NCI-H748 (cell line): ENCODE data around the gene SOBP.

Experiments used
- DNase-seq: peaks from one replicate; lab custom pipeline; 2025; ENCODE audit not compliant: unreplicated experiment; lab: John Stamatoyannopoulos, UW

Gene SOBP

DNA sequence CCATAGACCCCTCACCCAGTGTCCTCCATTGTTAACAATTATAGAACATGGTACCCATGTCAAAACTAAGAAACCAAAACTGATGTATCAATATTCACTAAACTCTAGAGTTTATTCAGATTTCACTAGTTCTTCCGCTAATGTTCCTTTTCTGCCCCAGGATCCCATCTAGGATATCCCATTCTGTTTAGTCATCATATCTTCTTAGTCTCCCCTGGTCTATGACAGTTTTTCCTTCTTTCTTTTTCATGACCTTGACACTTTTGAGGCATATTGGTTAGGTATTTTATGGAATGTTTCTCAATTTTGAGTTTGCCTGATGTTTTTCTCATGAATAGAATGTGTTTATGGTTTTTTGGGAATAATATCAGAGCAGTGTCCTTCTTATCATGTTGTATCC is 187.5 kb downstream of the SOBP start:
- DNase-seq = no peak

DNA sequence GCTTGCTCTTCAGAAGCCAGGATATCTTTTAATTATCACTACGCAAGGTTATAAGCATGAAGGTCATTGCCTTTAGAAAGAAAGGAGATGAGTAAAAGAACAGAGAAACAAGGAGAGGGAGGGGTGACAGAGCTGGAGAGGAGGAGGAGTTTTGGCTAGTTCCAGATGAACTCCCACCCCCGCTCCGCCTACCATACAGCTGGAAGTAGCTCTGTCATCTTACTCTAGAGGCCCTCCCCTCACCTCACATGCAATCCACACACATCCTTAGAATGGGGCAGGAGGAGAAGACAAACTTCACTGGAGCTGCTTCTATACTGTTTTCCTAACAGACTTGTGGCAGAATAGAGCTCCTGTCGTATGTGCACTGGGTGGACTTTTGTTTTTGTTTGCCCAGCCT is 189.5 kb downstream of the SOBP start:
- DNase-seq = no peak

DNA sequence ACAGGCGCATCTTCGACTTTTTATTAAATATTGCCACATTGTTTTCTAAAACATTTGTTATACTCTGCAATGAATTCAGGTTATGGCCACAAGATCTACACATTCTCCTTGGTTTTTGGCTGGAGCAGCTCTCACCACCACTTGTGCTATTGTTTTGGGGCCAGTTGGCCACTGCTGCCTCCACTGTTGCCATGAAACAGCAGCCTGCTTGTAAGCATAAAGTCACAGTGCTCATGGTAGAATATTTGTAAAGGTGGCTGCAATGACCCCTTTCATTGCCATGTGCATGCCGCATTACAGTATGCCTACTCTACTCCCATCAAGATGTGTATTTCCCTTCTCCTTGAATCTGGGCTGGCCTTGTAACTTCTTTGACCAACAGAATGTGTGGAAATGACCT is 192.8 kb downstream of the SOBP start:
- no peak for DNase-seq

DNA sequence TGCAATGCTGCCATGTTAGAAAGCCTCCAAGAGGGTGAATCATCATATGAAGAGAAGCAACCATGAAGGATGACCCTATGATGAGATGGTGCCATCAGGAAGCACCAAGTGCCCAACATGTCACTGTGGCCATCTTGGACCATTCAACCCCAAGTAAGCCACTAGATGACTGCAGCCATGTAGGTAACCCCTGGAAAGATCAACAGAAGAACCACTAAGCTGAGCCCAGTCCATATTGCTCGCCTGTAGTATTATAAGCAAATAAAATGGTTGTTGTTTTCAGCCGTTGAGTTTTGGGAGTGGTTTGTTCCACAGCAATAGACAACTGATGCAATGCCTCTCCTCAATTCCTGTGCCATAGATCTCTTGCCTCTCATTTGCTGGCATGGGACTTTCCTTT is 193.3 kb downstream of the SOBP start:
- DNase-seq = no peak

DNA sequence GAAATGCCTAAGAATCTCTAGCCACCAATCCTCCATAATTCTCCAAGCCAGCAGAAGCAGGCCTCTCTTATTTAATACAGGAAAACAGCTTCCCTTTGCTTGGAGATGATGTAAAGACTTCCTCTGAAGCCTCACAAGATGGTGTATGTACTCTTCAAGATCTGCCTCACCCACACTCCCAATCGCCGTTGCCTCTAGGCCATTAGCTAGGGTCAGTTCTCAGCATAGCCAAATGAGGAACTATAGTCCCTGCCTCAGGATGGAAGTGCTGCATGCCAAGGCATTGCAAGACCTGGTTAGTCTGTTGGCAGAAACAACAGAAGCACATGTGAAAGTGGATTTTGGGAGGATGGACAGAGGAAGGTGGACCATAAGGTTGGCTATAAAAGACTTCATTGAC is 195.1 kb downstream of the SOBP start:
- no peak for DNase-seq

DNA sequence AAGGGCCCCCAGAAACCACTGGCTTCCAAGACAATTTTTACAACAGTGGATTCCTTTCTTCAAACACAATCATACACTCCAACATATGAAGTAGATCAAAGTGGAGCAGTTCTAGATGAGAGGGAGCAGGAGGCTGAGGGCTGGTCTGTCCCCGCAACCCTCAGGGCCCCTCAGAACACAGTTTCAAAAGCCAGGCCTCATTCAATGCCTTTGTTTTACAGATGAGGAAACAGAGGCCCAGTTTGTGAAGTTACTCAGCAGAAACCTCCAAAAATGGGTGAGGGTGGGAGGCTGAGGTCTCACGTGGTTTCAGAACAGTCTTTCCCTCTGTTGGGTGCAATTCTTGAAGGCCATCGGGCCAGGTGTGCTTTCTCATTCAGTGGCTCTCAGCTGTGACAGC is 199.3 kb downstream of the SOBP start:
- DNase-seq = no peak

DNA sequence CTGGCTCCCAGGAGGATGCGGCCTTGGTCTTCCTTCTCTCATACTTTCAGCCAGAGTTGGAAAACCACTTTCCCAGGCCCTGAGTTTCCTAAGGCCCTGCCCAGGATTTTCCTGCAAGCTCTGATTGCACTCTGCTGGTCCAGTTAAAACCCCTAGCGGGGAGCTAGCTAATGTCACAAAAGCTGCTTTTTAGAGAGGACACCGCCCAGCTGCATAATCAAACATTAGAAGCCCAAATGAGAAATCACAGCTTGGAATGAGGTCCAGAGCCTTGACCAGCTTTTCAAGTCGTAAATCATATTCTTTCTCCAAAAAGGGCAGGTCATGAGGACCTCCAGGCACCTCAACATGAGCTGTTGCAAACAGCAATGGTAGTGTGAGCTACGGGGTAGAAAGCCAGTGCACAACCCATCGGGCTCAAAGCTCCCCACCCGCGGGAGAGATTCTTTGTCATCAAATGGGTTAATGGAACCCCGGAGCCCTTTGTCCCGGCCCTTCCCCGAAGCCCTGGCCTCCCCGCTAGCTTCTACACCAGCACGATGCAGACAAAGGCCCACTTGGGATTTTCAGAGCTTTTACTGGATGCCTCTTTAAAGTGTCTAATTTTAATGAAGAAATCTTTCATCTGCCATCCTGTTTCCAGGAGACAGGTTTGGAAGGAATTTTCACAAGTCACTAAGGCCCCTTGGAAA is 200.2 kb downstream of the SOBP start:
- no peak for DNase-seq

DNA sequence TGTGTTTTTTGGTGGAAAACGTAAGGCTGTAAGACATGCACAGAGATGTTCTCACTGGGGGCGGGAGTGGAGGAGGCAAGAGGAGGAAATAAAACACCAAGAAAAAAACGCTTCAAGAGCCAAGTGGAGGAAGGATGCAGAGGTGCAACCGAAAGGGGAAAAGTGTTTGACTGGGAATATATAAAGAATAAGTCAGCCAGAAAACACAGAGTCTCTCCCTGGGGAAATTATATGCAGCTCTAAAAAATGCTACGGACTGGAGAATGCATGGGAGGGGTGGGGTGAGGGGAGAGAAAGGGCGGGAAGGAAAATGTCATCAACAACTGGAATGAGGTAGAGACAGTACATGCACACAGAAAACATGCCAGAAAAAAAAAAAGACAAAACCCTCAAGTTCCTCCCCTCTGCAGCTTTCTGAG is 200.7 kb downstream of the SOBP start:
- DNase-seq = no peak

DNA sequence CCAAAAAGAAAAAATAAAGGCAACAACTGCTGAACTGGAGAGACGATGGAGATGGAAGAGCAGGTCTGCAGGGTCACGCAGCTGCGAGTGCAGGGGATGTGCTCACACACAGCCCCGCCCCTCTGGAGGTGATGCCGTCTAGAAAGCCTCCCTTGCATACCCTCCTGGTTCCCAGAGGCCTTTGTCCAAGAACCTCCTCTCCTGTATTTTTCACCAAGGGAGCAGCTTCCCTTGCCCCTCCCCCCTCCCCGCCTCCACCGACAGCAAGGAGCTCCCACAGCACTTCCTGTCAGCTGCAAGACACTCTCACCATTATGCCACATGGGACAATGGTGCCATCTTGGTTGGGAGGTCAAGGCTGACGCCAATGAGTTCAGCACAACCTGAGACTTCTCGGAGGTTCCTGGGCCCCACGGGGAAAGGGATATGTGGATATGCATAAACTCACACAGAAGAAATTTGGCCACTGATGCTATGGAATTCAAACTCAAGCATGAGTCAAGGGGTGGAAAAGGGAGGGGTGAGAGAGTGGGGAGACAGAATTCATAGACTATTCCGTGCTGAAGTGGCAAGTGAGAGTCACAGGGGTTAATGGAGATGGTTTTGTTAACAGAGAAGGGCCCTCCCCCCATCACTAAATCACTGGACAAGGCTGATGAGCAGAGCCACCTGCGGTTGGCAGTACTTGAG is 201.3 kb downstream of the SOBP start:
- no peak for DNase-seq

DNA sequence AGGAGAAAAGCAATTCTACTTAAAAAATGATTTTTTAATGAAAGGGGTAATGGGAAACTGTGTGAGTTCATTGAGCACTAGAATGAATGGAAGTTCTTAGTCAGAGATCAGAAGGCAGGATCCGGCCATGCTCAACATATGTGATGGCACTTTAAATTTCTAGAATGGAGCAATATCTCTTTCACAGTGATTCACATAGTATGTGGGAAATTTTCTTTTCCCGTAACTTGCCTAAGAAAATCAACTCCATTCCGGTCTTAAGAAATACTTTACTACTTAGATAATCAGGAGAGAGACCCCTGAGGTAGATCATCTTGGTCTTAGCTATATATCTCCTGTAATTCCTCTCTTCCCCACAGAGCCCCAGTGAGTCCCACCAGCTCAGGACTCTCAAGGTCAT is 202.4 kb downstream of the SOBP start:
- DNase-seq = no peak

DNA sequence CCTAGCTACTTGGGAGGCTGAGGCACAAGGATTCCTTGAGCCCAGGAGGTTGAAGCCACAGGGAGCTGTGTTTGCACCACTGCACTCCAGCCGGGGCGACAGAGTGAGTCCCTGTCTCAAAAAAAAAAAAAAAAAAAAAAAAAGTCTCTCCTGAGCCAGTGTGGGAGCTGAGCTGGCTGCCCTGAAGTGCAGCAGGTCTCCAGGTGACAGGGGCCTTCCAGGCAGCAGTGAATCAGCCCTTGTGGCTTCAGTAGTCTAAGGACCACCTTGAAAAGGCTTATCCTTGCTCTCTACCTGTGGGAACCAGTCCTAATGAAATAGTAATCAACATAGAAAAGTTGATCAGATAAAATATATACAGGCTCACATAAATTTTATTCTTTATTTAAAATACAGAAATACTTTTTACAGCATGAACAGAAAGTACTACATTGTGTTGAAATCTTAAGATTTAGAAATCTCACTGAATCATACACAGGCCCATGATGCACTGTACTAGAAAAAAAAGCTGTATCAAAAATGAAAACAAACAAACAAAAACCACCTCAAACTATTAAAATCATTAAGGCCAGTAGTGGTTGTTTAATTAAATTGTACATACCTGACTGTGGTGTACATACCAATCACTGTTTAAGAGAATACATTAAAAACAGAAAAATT is 205.3 kb downstream of the SOBP start:
- DNase-seq = no peak

DNA sequence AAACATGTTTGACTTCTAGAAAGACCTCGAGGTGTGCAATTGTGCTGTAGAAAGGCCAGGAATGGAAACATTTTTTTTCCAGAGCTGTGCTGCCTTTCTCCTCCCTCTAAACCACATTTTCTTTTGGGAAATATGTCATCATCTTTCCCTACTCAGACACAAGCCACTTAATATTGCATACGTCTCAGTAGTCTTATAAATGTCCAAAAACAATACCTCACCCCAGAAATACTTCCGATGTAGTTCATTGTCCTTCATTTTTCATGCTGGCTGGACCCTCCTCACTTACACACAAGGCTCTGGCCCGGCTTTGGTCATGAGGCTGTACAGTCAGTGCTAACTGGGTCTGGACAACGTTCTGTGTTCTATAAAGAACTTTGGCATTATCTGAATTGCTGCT is 207.8 kb downstream of the SOBP start:
- no peak for DNase-seq

DNA sequence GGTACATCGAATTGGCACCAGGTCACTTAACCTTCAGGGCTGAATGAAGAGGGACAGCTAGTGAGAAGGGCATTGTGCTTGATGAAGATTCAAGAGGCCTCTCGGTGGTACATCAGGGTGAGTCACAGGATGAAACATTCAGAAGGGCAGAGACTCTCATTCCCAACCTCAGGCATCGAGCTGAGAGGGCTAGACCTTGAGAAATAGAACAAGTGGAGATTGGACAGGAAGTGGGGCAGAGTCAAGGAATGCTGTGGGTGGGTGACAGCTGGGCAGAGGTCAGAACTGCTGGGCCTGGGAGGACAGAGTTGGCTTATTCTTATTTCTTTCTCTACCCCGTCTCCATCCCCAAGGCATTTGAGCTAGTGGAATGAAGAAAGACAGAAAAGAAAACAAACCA is 208.2 kb downstream of the SOBP start:
- DNase-seq = no peak

DNA sequence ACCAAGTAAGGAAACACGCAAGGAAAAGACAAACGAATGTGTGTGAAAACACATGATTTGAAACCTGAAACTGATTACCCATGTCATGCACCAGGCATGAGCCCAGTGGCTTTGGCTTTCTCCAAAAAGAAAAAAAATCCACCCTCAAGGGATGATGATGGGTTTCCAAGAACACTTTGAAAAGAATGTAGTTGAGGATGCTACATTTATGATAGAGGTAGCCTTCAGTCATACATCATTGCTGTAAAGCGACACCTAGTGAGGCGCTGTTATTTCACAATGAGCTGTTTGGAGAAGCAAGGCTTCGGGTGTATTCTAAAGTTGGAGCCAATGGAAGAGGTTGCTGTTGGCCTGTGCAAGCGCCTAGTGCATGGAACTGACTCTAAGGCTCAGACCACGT is 209.3 kb downstream of the SOBP start:
- no peak for DNase-seq

DNA sequence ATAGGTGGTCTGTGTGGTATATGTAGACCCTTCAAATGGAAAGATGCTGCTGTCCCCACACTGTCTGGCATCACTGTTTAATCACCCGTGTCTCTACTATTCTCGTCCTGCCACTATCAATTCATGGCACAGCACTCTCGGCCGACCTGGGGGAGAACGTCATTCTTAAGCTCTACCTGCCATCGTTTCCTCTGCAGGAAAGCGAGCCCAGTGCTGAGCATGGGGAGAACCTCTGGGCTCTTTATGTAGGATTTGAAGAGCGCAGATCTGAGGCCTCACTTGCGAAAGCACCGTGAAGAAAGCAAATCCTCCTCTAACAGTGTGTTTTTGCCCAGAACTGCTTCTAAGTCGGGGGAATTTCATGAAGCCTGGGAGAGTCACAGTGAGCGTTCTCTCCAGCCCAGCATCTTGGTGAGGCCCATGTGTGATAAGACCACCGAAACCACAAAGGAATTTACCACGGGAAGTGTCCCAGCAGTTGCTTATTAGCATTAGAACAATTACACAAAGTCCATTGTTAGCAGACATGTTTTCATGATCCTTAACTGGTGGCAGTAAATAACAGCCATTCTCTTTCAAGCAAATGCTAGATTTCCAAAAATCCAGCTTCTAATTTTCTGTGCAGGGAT is 209.9 kb downstream of the SOBP start:
- no peak for DNase-seq

DNA sequence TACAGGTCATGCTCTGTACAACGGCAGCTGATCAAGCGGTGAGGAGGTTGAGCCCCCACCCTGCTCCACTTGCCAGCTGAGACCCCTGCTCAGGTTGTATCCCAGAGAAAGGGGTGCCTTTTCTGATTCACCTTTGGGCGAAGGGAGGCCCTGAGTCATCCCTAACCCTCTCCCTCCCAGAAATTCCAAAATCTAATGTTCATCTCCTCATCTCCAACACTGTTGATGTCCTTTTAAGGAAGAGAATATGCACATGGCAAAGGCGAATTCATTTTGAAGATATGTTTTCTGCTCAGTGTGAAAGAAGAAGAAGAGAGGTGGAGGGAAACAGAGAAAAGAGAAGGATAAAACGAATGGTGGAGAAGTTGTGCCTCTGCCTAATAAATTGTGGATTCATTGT is 213.7 kb downstream of the SOBP start:
- DNase-seq = no peak

DNA sequence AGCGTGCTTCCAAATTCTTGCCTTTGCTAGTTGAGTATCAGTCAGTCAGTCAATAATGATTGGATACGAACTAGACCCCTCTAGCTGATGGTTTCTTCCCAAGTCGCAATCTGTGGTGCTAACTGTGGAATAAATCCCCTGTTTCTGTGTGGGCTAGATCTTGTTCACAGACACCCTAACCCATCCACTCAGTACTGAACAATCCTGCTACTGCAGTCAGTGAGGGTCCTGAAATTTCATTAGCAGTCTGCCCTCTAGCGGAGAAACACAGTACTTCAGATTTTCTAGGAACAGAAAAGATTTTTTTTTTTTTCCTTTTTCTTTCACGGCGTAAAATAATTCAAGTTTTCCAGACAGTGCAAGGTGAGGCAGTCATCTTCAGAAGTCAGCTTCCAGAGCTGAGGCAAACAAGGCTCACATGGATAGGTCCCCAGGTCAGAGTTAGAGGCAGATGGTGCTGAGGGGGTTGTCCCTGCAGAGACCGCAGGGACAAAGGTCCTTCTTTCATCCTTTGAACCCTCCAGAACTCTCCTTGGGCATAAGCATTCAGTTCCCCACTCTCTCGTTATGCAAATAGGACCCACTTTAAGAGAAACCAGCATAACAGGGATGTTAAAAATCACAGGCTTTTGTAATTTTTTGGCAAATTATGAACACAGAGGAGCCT is 214.6 kb downstream of the SOBP start:
- peak; percentile 41 for DNase-seq

DNA sequence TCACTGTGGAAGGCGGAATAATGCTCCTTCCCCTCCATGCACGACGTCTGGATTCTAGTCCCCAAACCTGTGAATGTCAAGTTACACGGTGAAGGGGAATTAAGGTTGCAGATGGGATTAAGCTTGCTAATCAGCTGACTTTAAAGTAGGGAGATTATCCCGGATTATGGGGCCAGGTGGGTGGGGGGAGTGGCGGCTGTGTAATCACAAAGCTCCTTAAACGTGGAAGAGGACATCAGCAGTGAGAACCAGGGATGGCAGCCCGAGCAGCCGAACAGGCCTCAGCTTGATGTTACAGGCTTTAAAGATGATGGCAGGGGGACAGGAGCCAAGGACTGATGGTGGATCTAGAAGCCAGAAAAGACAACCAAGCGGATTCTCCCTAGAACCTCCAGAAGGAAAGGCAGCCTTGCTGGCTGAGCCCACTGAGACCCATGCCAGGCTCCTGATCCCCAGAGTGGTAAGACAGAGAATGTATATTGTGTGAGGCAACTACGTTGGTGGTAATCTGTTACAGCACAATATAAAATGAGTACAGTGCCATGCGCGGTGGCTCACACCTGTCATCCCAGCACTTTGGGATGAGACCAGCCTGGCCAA is 216.7 kb downstream of the SOBP start:
- DNase-seq = no peak

DNA sequence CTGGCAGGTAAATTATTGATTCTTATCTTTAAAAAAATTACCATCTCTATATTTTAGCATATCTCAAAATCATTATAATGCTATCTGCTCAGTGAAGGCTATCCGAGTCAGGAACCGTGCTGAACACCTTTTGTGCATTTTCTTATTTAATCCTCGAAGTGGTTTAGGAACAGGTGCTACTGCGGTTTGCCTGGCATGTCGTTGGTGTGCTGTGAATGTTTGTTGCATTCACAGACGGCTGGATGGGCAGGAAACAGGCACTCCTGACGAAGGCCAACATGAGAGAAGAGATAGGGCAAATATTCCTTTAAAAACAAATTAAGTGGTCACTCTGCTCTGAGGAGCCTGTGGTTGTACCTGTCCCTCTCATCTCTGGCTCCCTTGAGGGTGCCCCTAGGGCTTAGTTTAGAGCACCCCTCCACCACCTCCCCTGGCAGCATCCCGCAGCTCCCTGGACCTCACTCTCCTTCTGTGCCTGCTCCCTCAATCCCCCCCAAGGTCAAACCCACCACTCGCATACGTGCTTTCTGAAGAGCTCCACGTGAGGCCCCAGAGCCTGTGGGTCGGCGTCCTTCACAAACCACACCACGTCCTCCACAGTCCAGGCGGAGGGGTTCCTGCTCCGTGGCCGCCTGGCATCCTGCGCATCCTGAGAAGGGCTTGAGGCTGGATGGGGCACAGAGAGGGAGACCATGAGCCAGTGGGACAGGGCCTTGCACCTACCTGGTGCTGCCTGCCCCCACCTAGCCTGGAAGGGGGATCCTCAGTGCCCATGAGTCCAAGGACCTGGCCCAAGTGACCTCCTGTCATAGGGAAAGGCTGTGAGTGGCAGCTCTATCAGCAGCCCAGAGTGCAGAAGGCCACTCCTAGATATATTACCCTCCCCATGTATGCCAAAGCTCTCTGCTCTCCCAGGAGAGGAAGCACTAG is 217.7 kb downstream of the SOBP start:
- no peak for DNase-seq

DNA sequence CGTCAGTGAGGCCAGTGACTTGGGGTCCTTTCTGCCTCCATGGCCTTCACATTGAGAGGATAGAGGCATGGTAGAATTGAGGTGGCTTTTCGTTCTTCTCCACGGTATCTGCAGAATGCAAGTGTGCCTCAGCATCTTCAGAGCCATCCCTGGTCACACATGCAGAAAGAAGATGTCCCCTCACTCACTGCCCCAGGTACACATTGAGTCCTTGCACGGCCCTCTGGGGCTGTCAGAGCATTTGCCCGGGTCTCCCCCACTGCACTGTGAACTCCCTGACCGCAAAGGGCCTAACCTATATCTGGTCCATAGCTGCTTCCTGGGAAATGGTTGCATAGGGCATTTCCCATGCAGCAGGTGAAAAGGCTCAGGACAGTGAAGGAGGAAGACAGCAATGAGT is 218.5 kb downstream of the SOBP start:
- DNase-seq = no peak
